Activated CD4-positive, alpha-beta memory T cell treated with anti-CD3 and anti-CD28 coated beads, Interleukin-2, amount 10 ng/mL, durations not matched to agents 7 days and 5 days (primary cell): ENCODE results near the gene TARS2. TPM values are rescaled to one million over a fixed set of nuclear protein-coding genes. Genes with fewer than 3 reads are reported as not detected.

Source experiments
- CTCF ChIA-PET: fragments of 350-600 bp; sonication (Branson Sonifier 250); formaldehyde crosslinking; loops from one replicate; lab custom pipeline; 2021; ENCODE audit warnings: antibody characterized with exemption, inconsistent platforms; lab: Charles Lee
- POLR2A ChIA-PET: fragments of 350-600 bp; sonication (Branson Sonifier 250); formaldehyde crosslinking; loops from one replicate; lab custom pipeline; 2021; ENCODE audit warnings: antibody characterized with exemption; lab: Charles Lee
- DNase-seq: peaks from one replicate; pipeline ENCODE4 v3.0.0-alpha.2; 2020
- H3K27ac Mint-ChIP-seq: one replicate; pipeline ENCODE4 v1.8.0; 2021; ENCODE audit warnings: mild to moderate bottlenecking, mixed read lengths
- H3K27me3 Mint-ChIP-seq: one replicate; pipeline ENCODE4 v1.8.0; 2021; ENCODE audit warnings: mixed read lengths
- H3K36me3 Mint-ChIP-seq: one replicate; pipeline ENCODE4 v1.8.0; 2021; ENCODE audit warnings: low read depth, mixed read lengths
- H3K4me1 Mint-ChIP-seq: one replicate; pipeline ENCODE4 v1.8.0; 2021; ENCODE audit warnings: mixed read lengths
- H3K4me3 Mint-ChIP-seq: one replicate; pipeline ENCODE4 v1.8.0; 2021; ENCODE audit warnings: mild to moderate bottlenecking, mixed read lengths
- H3K9me3 Mint-ChIP-seq: one replicate; pipeline ENCODE4 v1.8.0; 2021; ENCODE audit warnings: mixed read lengths
- total RNA-seq, 2 experiments: library from RNA; stranded (reverse); gene quantifications; one replicate each; pipeline ENCODE4 v1.2.3, GENCODE V29; 2021

The TARS2 gene
- total RNA-seq = 10 to 100 TPM; 37.2 to 38.8 TPM

GRCh38 chr1:150486966-150487762 lies at the start of gene TARS2:
Gene TARS2, plus strand, starts transcription at chr1:150487419. Its CDS starts 32 bp downstream, at chr1:150487451.
- POLR2A ChIA-PET = interaction anchor here (0.5 to 7.2 kb wide), 33 partner anchors 10 to 477 kb away, joined by 3 to 45 read pairs (median 4); partner anchors contain the start of genes APH1A, ENSA, FALEC and GOLPH3L
- Mint-ChIP-seq H3K36me3 (peaks cover 24% of the 10 kb centered on the region), H3K9me3 (no peaks in the 10 kb centered on the region), H3K27me3 (no peaks in the 10 kb centered on the region), H3K4me1 (peaks cover 25% of the 10 kb centered on the region), H3K4me3 (peak within 1 kb of the TSS; percentile 83), H3K27ac (peak within 1 kb of the TSS; percentile 85)
- peak; percentile 96 for DNase-seq
- CTCF ChIA-PET = interaction anchor here (0.6 to 1.6 kb wide), 6 partner anchors 15 to 231 kb away, joined by 3 to 4 read pairs (median 4); partner anchors contain the start of gene FALEC

DNA sequence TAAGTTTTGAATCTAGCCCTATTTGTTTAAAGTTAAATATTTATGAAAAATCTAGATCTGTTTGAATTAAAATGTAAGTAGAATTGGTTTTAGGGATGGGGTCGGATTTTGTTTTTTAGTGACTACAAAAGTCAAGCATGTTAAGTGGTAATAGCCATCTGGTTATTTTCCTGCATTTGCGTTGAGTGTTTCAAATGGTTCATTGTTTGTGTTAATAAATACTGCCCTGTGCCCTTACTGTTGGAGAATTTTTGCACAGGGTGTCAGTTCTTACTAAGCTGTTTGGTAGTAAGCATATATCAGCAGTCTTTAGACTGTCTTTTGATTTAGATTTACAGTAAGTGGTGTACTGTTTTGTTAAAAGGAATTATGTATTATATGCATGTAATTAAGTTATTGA lies 46.1 kb upstream of the TARS2 start:
- CTCF ChIA-PET = no interaction called here
- H3K4me3 Mint-ChIP-seq = no peak overlapping the region
- no peak for DNase-seq
- no peaks in the 10 kb centered on the region for H3K27me3 Mint-ChIP-seq
- peaks cover 11% of the 10 kb centered on the region for H3K4me1 Mint-ChIP-seq
- H3K9me3 Mint-ChIP-seq = no peaks in the 10 kb centered on the region
- POLR2A ChIA-PET = interaction anchor here (0.7 kb wide), 1 partner anchor 13 kb away, joined by 3 read pairs; no protein-coding TSS in a partner anchor
- peaks cover 43% of the 10 kb centered on the region for H3K36me3 Mint-ChIP-seq
- H3K27ac Mint-ChIP-seq = no peak overlapping the region

GRCh38 chr1:150444232-150444631 lies 43.0 kb upstream of the TARS2 start:
- no peak for DNase-seq
- peaks cover 53% of the 10 kb centered on the region for H3K36me3 Mint-ChIP-seq
- no peaks in the 10 kb centered on the region for H3K27me3 Mint-ChIP-seq
- no peak overlapping the region for H3K4me3 Mint-ChIP-seq
- CTCF ChIA-PET = no interaction called here
- POLR2A ChIA-PET = no interaction called here
- peaks cover 11% of the 10 kb centered on the region for H3K4me1 Mint-ChIP-seq
- no peaks in the 10 kb centered on the region for H3K9me3 Mint-ChIP-seq
- H3K27ac Mint-ChIP-seq = peak overlapping the region; percentile 9

DNA sequence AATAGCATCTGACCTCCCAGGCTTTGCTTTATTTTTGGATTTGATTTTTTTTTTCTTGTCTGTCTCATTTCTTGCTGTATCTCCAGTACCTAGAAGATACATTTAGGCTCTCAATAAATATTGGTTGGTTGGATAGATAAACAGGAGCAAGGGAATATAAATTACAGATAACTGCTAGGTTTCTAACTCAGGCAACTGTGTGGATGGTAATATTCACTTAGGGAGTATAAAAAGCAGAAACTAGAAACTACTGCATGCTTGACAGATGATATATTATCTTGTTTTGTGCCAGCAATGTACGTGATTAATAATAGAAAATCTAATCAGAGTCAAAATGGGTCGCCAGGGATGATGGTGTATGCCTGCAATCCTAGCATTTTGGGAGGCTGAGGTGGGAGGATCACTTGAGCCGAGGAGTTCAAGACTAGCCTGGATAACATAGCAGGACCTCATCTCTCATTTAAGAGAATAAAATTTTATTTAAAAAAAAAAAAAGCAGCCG lies 31.0 kb upstream of the TARS2 start:
- Mint-ChIP-seq H3K27ac (no peak overlapping the region), H3K4me1 (peaks cover 6% of the 10 kb centered on the region), H3K36me3 (peaks cover 33% of the 10 kb centered on the region), H3K4me3 (no peak overlapping the region), H3K27me3 (no peaks in the 10 kb centered on the region), H3K9me3 (no peaks in the 10 kb centered on the region)
- no peak for DNase-seq
- CTCF ChIA-PET = no interaction called here
- POLR2A ChIA-PET = no interaction called here

GRCh38 chr1:150464422-150464826 lies 22.8 kb upstream of the TARS2 start:
- peak; percentile 64 for DNase-seq
- no peak overlapping the region for H3K4me3 Mint-ChIP-seq
- peaks cover 3% of the 10 kb centered on the region for H3K4me1 Mint-ChIP-seq
- H3K27me3 Mint-ChIP-seq = no peaks in the 10 kb centered on the region
- H3K27ac Mint-ChIP-seq = no peak overlapping the region
- peaks cover 19% of the 10 kb centered on the region for H3K36me3 Mint-ChIP-seq
- H3K9me3 Mint-ChIP-seq = no peaks in the 10 kb centered on the region
- POLR2A ChIA-PET = no interaction called here
- CTCF ChIA-PET = interaction anchor here (1.3 kb wide), 1 partner anchor 51 kb away, joined by 6 read pairs; the partner anchor contains the start of gene FALEC

DNA sequence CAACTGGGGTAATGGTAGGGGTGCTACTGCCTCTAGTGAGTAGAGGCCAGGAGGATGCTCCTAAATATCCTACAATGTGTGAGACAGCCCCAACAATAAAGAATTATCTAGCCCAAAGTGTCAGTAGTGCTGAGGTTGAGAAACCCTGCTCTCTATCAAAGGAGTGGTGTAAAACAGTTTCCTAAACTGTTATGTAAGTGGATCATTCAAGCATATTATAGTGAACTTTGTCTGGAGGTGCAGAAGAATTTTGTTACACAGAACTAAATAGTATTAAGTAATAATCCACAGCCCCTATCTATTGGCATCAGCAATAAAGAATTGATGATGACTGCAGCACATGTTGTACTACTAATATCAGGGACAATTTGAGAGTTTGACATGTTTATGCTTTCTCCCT lies 20.3 kb upstream of the TARS2 start:
- CTCF ChIA-PET = no interaction called here
- Mint-ChIP-seq H3K4me3 (no peak overlapping the region), H3K4me1 (peaks cover 3% of the 10 kb centered on the region), H3K9me3 (no peaks in the 10 kb centered on the region), H3K27me3 (no peaks in the 10 kb centered on the region), H3K27ac (no peak overlapping the region), H3K36me3 (peaks cover 36% of the 10 kb centered on the region)
- no peak for DNase-seq
- POLR2A ChIA-PET = no interaction called here

DNA sequence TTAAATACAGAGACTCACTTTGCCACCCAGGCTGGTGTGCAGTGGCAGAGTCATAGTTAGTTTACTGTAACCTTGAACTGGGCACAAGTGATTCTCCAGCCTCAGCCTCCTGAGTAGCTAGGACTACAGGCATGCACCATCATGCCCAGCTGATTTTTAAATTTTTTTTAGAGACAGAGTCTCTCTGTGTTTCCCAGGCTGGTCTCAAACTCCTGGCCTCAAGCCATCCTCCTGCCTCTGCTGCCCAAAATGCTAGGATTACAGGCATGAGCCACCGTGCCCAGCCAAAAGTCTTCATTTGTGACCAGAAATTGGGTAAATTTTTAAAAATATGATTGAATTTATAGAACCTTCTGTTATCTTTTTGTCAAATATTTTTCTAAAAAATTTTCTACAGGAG lies 17.9 kb upstream of the TARS2 start:
- H3K36me3 Mint-ChIP-seq = peaks cover 40% of the 10 kb centered on the region
- CTCF ChIA-PET = interaction anchor here (0.9 to 1.5 kb wide), 3 partner anchors 32 to 213 kb away, joined by 3 to 4 read pairs (median 3); partner anchors contain the start of gene FALEC

DNA sequence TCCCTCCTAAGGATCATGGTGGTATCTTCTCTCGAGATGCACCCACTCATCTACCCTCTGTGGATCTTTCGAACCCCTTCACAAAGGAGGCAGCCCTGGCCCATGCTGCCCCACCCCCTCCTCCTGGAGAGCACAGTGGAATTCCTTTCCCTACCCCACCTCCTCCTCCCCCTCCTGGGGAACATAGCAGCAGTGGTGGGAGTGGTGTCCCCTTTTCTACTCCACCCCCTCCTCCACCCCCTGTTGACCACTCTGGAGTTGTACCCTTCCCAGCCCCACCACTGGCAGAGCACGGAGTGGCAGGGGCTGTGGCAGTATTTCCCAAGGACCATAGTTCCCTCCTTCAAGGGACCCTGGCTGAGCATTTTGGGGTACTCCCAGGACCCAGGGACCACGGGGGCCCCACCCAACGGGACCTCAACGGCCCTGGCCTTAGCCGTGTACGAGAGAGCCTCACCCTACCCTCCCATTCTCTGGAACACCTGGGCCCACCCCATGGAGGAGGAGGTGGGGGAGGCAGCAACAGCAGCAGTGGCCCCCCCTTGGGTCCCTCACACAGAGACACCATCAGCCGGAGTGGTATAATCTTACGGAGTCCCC lies 14.5 kb upstream of the TARS2 start:
- no peaks in the 10 kb centered on the region for H3K27me3 Mint-ChIP-seq
- DNase-seq = no peak
- H3K4me3 Mint-ChIP-seq = no peak overlapping the region
- no peaks in the 10 kb centered on the region for H3K9me3 Mint-ChIP-seq
- no peaks in the 10 kb centered on the region for H3K4me1 Mint-ChIP-seq
- POLR2A ChIA-PET = no interaction called here
- no peak overlapping the region for H3K27ac Mint-ChIP-seq
- peaks cover 26% of the 10 kb centered on the region for H3K36me3 Mint-ChIP-seq
- CTCF ChIA-PET = no interaction called here

More for the DNA sequence above, 17.9 kb upstream of the TARS2 start:
- POLR2A ChIA-PET = interaction anchor here (0.9 kb wide), 1 partner anchor 91 kb away, joined by 3 read pairs; no protein-coding TSS in a partner anchor
- Mint-ChIP-seq H3K4me1 (peaks cover 2% of the 10 kb centered on the region), H3K27ac (no peak overlapping the region), H3K27me3 (no peaks in the 10 kb centered on the region), H3K9me3 (no peaks in the 10 kb centered on the region), H3K4me3 (no peak overlapping the region)
- no peak for DNase-seq

DNA sequence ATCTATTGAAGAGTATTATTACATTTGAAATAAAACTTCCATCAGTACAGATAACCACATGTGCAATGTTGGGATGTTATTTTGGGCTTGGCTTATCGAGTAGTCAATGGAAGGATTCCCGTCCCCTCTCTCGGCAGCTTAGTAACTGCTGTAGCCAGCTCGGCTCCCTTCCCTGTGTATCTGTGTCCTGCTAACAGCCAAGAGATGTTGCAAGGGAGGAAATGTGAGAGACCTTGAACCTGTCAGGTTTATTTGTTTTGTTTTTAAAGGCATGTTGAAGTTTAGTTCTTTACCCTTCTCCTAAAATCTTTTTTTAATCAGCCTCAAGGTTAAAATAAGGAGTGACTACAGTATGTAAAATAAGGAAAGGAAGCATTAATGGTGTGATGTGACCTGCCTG lies 13.6 kb upstream of the TARS2 start:
- Mint-ChIP-seq H3K9me3 (no peaks in the 10 kb centered on the region), H3K4me1 (no peaks in the 10 kb centered on the region), H3K4me3 (no peak overlapping the region), H3K27ac (no peak overlapping the region), H3K36me3 (peaks cover 26% of the 10 kb centered on the region), H3K27me3 (no peaks in the 10 kb centered on the region)
- no peak for DNase-seq
- CTCF ChIA-PET = no interaction called here
- POLR2A ChIA-PET = no interaction called here

GRCh38 chr1:150474869-150475268 lies 12.3 kb upstream of the TARS2 start:
- H3K27me3 Mint-ChIP-seq = peaks cover 1% of the 10 kb centered on the region
- CTCF ChIA-PET = no interaction called here
- H3K27ac Mint-ChIP-seq = no peak overlapping the region
- no peaks in the 10 kb centered on the region for H3K4me1 Mint-ChIP-seq
- H3K36me3 Mint-ChIP-seq = peaks cover 26% of the 10 kb centered on the region
- POLR2A ChIA-PET = no interaction called here
- no peak overlapping the region for H3K4me3 Mint-ChIP-seq
- no peak for DNase-seq
- H3K9me3 Mint-ChIP-seq = no peaks in the 10 kb centered on the region

DNA sequence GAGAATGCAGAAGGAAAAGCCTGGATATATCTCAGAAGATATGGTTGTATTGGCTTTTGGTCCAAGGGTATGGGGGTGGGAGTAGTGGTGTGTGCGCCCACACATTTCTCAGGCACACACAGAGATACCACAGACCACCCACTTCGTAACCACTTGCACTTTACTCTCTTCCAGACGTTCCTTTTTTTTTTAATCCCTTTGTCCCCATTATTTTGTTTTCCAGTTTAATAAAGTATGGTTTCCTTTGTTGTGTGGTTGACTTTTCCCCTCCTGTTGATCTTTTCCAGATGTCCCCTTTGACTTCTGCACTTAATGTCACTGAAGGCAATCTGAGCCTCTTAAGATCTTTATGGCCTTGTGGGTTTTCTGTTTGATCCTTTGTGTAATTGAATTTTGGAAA lies 10.5 kb upstream of the TARS2 start:
- Mint-ChIP-seq H3K4me3 (no peak overlapping the region), H3K27me3 (peaks cover 2% of the 10 kb centered on the region), H3K27ac (no peak overlapping the region), H3K36me3 (peaks cover 9% of the 10 kb centered on the region), H3K9me3 (no peaks in the 10 kb centered on the region), H3K4me1 (no peaks in the 10 kb centered on the region)
- POLR2A ChIA-PET = no interaction called here
- CTCF ChIA-PET = no interaction called here
- DNase-seq = no peak

DNA sequence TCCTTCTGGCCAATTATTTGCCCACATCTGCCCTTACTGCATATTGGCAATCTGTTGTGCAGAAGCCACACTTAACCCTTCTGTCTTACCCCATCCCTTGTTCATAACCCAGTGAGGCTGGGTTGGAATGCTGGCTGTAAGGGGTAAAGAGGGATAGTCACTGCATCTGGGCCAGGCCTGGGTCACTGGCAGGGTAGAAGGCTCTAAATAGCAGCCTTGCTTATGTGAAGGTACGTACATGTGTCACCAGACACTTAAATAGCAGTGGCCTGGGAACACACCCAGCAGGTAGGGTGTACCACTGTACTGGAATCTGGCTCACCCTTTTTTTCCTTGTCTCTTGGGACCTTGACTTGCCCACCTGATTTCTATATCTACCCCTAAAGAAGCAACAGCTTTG lies 9.9 kb upstream of the TARS2 start:
- no peak overlapping the region for H3K4me3 Mint-ChIP-seq
- no peaks in the 10 kb centered on the region for H3K9me3 Mint-ChIP-seq
- H3K36me3 Mint-ChIP-seq = peaks cover 3% of the 10 kb centered on the region
- ChIA-PET CTCF (no interaction called here), POLR2A (no interaction called here)
- no peak overlapping the region for H3K27ac Mint-ChIP-seq
- H3K4me1 Mint-ChIP-seq = no peaks in the 10 kb centered on the region
- no peak for DNase-seq
- peaks cover 2% of the 10 kb centered on the region for H3K27me3 Mint-ChIP-seq

GRCh38 chr1:150477733-150478132 lies 9.5 kb upstream of the TARS2 start:
- no peak for DNase-seq
- H3K27me3 Mint-ChIP-seq = peaks cover 2% of the 10 kb centered on the region
- H3K27ac Mint-ChIP-seq = no peak overlapping the region
- H3K9me3 Mint-ChIP-seq = no peaks in the 10 kb centered on the region
- CTCF ChIA-PET = no interaction called here
- POLR2A ChIA-PET = no interaction called here
- H3K36me3 Mint-ChIP-seq = no peaks in the 10 kb centered on the region
- no peaks in the 10 kb centered on the region for H3K4me1 Mint-ChIP-seq
- no peak overlapping the region for H3K4me3 Mint-ChIP-seq
